GM23338 (cell line): ENCODE results near the gene RPS6KC1. TPM values are rescaled to one million over a fixed set of nuclear protein-coding genes. Genes with fewer than 3 reads are reported as not detected.

Experiments
- ATAC-seq: fragments of 200-7000 bp; cut with Tn5 transposase; 3 replicates; pipeline ENCODE4 v1.9.1; 2020
- DNase-seq: peaks from one replicate; pipeline ENCODE4 v3.0.0-alpha.2; 2015; ENCODE audit warnings: low spot score
- H2AFZ ChIP-seq: fragments of 200-600 bp; sonication (generic); 2 replicates; pipeline ENCODE4 v1.8.0; 2016; ENCODE audit warnings: antibody characterized with exemption, mild to moderate bottlenecking, moderate library complexity
- H3F3A ChIP-seq: fragments of 200-600 bp; sonication (generic); replicated peaks from 2 replicates; pipeline ENCODE4 v1.8.0; 2017; ENCODE audit warnings: antibody characterized with exemption, mixed run types, low read depth
- H3K27ac ChIP-seq: fragments of 200-600 bp; sonication (generic); 2 replicates; pipeline ENCODE4 v1.6.1; 2016; ENCODE audit warnings: low read depth
- H3K27me3 ChIP-seq: fragments of 200-600 bp; sonication (generic); 2 replicates; pipeline ENCODE4 v1.8.0; 2016; ENCODE audit warnings: mild to moderate bottlenecking, mixed run types, moderate library complexity; ENCODE audit not compliant: insufficient read depth
- H3K36me3 ChIP-seq: fragments of 200-600 bp; sonication (generic); 2 replicates; pipeline ENCODE4 v1.8.0; 2016; ENCODE audit warnings: mild to moderate bottlenecking; ENCODE audit not compliant: insufficient read depth
- H3K4me1 ChIP-seq: fragments of 200-600 bp; sonication (generic); 2 replicates; pipeline ENCODE4 v1.8.0; 2016; ENCODE audit warnings: mild to moderate bottlenecking, moderate library complexity; ENCODE audit not compliant: insufficient read depth
- H3K4me2 ChIP-seq: fragments of 200-600 bp; sonication (generic); 2 replicates; pipeline ENCODE4 v1.7.1; 2017; ENCODE audit warnings: mixed run types
- H3K4me3 ChIP-seq: fragments of 200-600 bp; sonication (generic); 2 replicates; pipeline ENCODE4 v1.6.1; 2016; ENCODE audit warnings: mixed run types
- H3K79me2 ChIP-seq: fragments of 200-600 bp; sonication (generic); replicated peaks from 2 replicates; pipeline ENCODE4 v1.8.0; 2017; ENCODE audit warnings: mild to moderate bottlenecking; ENCODE audit not compliant: insufficient read depth
- H3K9me2 ChIP-seq: fragments of 200-600 bp; sonication (generic); 2 replicates; pipeline ENCODE4 v1.8.0; 2017; ENCODE audit not compliant: insufficient read depth
- H4K20me1 ChIP-seq: fragments of 200-600 bp; sonication (generic); replicated peaks from 2 replicates; pipeline ENCODE4 v1.8.0; 2017; ENCODE audit warnings: mild to moderate bottlenecking; ENCODE audit not compliant: insufficient read depth
- H3K27ac Mint-ChIP-seq: 2 replicates; pipeline ENCODE4 v1.8.0; 2020; ENCODE audit warnings: inconsistent platforms, mild to moderate bottlenecking, moderate library complexity, mixed read lengths
- H3K27me3 Mint-ChIP-seq: 3 replicates; pipeline ENCODE4 v1.8.0; 2022; ENCODE audit warnings: low read depth, mild to moderate bottlenecking, moderate library complexity, mixed read lengths, inconsistent platforms; ENCODE audit not compliant: insufficient read depth, poor library complexity
- H3K36me3 Mint-ChIP-seq: 3 replicates; pipeline ENCODE4 v1.8.0; 2021; ENCODE audit warnings: low read depth, mild to moderate bottlenecking, inconsistent platforms, moderate library complexity, mixed read lengths
- H3K4me1 Mint-ChIP-seq: 3 replicates; pipeline ENCODE4 v1.8.0; 2020; ENCODE audit warnings: mild to moderate bottlenecking, inconsistent platforms, mixed read lengths
- H3K4me3 Mint-ChIP-seq: 3 replicates; pipeline ENCODE4 v1.8.0; 2021; ENCODE audit warnings: moderate library complexity, mild to moderate bottlenecking, inconsistent platforms, mixed read lengths
- H3K9me3 Mint-ChIP-seq: 3 replicates; pipeline ENCODE4 v1.8.0; 2020; ENCODE audit warnings: moderate library complexity, mild to moderate bottlenecking, inconsistent platforms, mixed read lengths
- ETS1 ChIP-seq: IDR thresholded peaks from 2 replicates; pipeline ENCODE4 v1.6.1; 2016; ENCODE audit warnings: antibody characterized with exemption
- EZH2 ChIP-seq: fragments of 200-600 bp; sonication (generic); IDR thresholded peaks from one replicate; pipeline ENCODE4 v1.8.0; 2017; ENCODE audit warnings: antibody characterized with exemption, mild to moderate bottlenecking, low read depth; ENCODE audit not compliant: unreplicated experiment
- EZH2phosphoT487 ChIP-seq: fragments of 200-600 bp; sonication (generic); IDR thresholded peaks from one replicate; pipeline ENCODE4 v1.8.1; 2018; ENCODE audit warnings: antibody characterized with exemption; ENCODE audit not compliant: unreplicated experiment
- JUNB ChIP-seq: IDR thresholded peaks from one replicate; pipeline ENCODE4 v1.6.1; 2016; ENCODE audit warnings: antibody characterized with exemption; ENCODE audit not compliant: unreplicated experiment
- NANOG ChIP-seq: IDR thresholded peaks from 2 replicates; pipeline ENCODE4 v1.6.1; 2016; ENCODE audit warnings: antibody characterized with exemption, borderline replicate concordance
- POLR2AphosphoS5 ChIP-seq: IDR thresholded peaks from 2 replicates; pipeline ENCODE4 v1.6.1; 2016; ENCODE audit warnings: antibody characterized with exemption, low read depth
- STAT1 ChIP-seq: IDR thresholded peaks from one replicate; pipeline ENCODE4 v1.6.1; 2016; ENCODE audit warnings: antibody characterized with exemption; ENCODE audit not compliant: unreplicated experiment
- ZNF114 ChIP-seq: fragments of 250-450 bp; sonication (Bioruptor Pico); IDR thresholded peaks from 2 replicates; pipeline ENCODE4 v1.5.0; 2020; ENCODE audit warnings: mild to moderate bottlenecking, moderate library complexity
- ZNF331 ChIP-seq: fragments of 250-450 bp; sonication (Bioruptor Pico); IDR thresholded peaks from 2 replicates; pipeline ENCODE4 v1.5.0; 2020; ENCODE audit warnings: low read depth, mild to moderate bottlenecking, moderate library complexity
- ZNF462 ChIP-seq: fragments of 250-450 bp; sonication (Bioruptor Pico); IDR thresholded peaks from 2 replicates; pipeline ENCODE4 v1.5.0; 2020; ENCODE audit warnings: mild to moderate bottlenecking, moderate library complexity
- polyA plus RNA-seq: library from polyadenylated mRNA; unstranded; fragments of >200 nt; fragmentation: Nextera tagmentation; extraction: Ambion mirVana; gene quantifications from 2 replicates; pipeline ENCODE4 v1.2.1, GENCODE V29; 2016
- total RNA-seq: library from RNA; depleted of rRNA; stranded (reverse); fragments of >200 nt; shearing (Covaris generic); gene quantifications from 2 replicates; pipeline ENCODE4 v1.2.3, GENCODE V29; 2014
- TF ChIP-seq, protein P1 (sequence below): IDR thresholded peaks from one replicate; pipeline ENCODE4 v1.6.1; 2018; ENCODE audit warnings: antibody characterized with exemption; ENCODE audit not compliant: unreplicated experiment
- TF ChIP-seq, protein P2 (sequence below), 2 experiments: fragments of 200-600 bp in 1 of 2; sonication (generic) in 1 of 2; conservative IDR thresholded peaks; 2 replicates each; pipeline versions ENCODE4 v1.5.1 to v1.6.1; 2016 to 2017; ENCODE audit warnings: antibody characterized with exemption in 2 of 2, low read depth in 2 of 2, mild to moderate bottlenecking in 2 of 2, moderate library complexity in 1 of 2

Gene RPS6KC1
- total and polyA plus RNA-seq, 2 experiments from 2014 or later = 7.9 to 24.9 TPM

DNA sequence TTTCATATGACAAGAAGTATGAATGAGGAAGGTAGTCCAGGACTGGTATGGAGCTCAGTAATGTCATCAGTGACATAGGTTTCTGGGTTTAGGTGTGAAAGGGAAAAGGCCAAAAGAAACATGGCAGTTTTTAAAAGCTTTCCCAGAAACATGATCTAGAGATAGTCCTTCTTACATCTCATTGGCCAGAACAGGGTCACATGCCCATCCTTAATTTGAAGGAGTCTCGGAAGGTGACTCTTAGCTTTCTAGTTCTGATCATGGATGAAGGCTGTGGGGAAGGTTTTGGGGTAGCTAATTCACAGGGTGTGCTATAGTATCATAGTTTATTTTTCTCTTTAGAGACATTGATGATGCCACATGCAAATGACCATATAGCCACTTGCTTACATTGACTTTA is 55.3 kb downstream of the RPS6KC1 start:
- Histone ChIP-seq H3K27ac (no peak overlapping the region), H3K27me3 (no peaks in the 10 kb centered on the region), H3K9me2 (no peaks in the 10 kb centered on the region), H3K4me3 (no peak overlapping the region), H2AFZ (no peak overlapping the region), H3K79me2 (peaks cover 3% of the 10 kb centered on the region; the same call in 1 of the 2 replicates), H3K4me1 (peaks cover 12% of the 10 kb centered on the region), H3K36me3 (no peaks in the 10 kb centered on the region), H3K4me2 (no peak overlapping the region), H3F3A (no peaks in the 10 kb centered on the region), H4K20me1 (peaks cover 7% of the 10 kb centered on the region; the same call in 1 of the 2 replicates)
- H3K4me1 Mint-ChIP-seq = peaks cover 7% of the 10 kb centered on the region; the same call in 2 of the 3 replicates
- H3K27me3 Mint-ChIP-seq = peaks cover 5% of the 10 kb centered on the region
- TF ChIP-seq EZH2 (no peak), STAT1 (no peak), ZNF462 (CRISPR knock-in tag) (no peak), ETS1 (no peak), ZNF331 (CRISPR knock-in tag) (no peak), NANOG (no peak), ZNF114 (CRISPR knock-in tag) (no peak), POLR2AphosphoS5 (no peak), JUNB (no peak), EZH2phosphoT487 (no peak)
- TF ChIP-seq, protein P1, sequence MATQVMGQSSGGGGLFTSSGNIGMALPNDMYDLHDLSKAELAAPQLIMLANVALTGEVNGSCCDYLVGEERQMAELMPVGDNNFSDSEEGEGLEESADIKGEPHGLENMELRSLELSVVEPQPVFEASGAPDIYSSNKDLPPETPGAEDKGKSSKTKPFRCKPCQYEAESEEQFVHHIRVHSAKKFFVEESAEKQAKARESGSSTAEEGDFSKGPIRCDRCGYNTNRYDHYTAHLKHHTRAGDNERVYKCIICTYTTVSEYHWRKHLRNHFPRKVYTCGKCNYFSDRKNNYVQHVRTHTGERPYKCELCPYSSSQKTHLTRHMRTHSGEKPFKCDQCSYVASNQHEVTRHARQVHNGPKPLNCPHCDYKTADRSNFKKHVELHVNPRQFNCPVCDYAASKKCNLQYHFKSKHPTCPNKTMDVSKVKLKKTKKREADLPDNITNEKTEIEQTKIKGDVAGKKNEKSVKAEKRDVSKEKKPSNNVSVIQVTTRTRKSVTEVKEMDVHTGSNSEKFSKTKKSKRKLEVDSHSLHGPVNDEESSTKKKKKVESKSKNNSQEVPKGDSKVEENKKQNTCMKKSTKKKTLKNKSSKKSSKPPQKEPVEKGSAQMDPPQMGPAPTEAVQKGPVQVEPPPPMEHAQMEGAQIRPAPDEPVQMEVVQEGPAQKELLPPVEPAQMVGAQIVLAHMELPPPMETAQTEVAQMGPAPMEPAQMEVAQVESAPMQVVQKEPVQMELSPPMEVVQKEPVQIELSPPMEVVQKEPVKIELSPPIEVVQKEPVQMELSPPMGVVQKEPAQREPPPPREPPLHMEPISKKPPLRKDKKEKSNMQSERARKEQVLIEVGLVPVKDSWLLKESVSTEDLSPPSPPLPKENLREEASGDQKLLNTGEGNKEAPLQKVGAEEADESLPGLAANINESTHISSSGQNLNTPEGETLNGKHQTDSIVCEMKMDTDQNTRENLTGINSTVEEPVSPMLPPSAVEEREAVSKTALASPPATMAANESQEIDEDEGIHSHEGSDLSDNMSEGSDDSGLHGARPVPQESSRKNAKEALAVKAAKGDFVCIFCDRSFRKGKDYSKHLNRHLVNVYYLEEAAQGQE = no peak
- TF ChIP-seq, protein P2, sequence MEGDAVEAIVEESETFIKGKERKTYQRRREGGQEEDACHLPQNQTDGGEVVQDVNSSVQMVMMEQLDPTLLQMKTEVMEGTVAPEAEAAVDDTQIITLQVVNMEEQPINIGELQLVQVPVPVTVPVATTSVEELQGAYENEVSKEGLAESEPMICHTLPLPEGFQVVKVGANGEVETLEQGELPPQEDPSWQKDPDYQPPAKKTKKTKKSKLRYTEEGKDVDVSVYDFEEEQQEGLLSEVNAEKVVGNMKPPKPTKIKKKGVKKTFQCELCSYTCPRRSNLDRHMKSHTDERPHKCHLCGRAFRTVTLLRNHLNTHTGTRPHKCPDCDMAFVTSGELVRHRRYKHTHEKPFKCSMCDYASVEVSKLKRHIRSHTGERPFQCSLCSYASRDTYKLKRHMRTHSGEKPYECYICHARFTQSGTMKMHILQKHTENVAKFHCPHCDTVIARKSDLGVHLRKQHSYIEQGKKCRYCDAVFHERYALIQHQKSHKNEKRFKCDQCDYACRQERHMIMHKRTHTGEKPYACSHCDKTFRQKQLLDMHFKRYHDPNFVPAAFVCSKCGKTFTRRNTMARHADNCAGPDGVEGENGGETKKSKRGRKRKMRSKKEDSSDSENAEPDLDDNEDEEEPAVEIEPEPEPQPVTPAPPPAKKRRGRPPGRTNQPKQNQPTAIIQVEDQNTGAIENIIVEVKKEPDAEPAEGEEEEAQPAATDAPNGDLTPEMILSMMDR (conservative IDR thresholded peaks at IDR 0.05; ENCODE audit: low read depth in 2 of 2) = no peak
- H3K4me3 Mint-ChIP-seq = no peak overlapping the region
- H3K36me3 Mint-ChIP-seq = peaks cover 6% of the 10 kb centered on the region; the same call in 2 of the 3 replicates
- ATAC-seq (no peak), DNase-seq (no peak)
- H3K27ac Mint-ChIP-seq = no peak overlapping the region
- no peaks in the 10 kb centered on the region for H3K9me3 Mint-ChIP-seq
